Endothelial cell of umbilical vein (primary cell): ENCODE data around the gene GPR183. TPM values are rescaled to one million over a fixed set of nuclear protein-coding genes. Genes with fewer than 3 reads are reported as not detected.

ENCODE experiments used
- BruUV-seq: library from RNA; stranded (reverse); fragments of 400-500 nt; replicated peaks from 2 replicates; lab custom pipeline; 2021; lab: Mats Ljungman, UMichigan
- CTCF ChIA-PET: fragments of 300-600, 350-600 bp; sonication (Branson Sonifier 250); formaldehyde crosslinking; loops from one replicate; lab custom pipeline; 2021; ENCODE audit warnings: antibody characterized with exemption, inconsistent platforms; lab: Charles Lee
- POLR2A ChIA-PET: fragments of 300-600, 350-600 bp; sonication (Branson Sonifier 250); formaldehyde crosslinking; loops from one replicate; lab custom pipeline; 2021; ENCODE audit warnings: antibody characterized with exemption, inconsistent platforms; lab: Charles Lee
- DNase-seq: peaks from one replicate; pipeline ENCODE4 v3.0.0-alpha.2; 2011; ENCODE audit warnings: low read depth, low spot score
- FAIRE-seq: peaks from 2 replicates; lab custom pipeline; 2011; peaks lifted over from hg19 to GRCh38; lab: Jason Lieb, UNC
- H2AFZ ChIP-seq: 2 replicates; pipeline ENCODE4 v1.6.0; 2012; ENCODE audit warnings: low read depth, low read length, control low read depth, inconsistent platforms
- H3K27ac ChIP-seq: 2 replicates; pipeline ENCODE4 v1.5.1; 2011; ENCODE audit warnings: low read depth, mild to moderate bottlenecking, control low read depth, low read length, moderate library complexity; ENCODE audit not compliant: insufficient read depth
- H3K27me3 ChIP-seq, 2 experiments: 2 replicates each; pipeline versions ENCODE4 v1.6.0 to v1.6.1; 2011; ENCODE audit warnings: low read length in 2 of 2, mixed read lengths in 1 of 2; ENCODE audit not compliant: control insufficient read depth in 2 of 2, insufficient read depth in 2 of 2
- H3K36me3 ChIP-seq, 2 experiments: 2 replicates in 1 of 2; 3 replicates in 1 of 2; pipeline ENCODE4 v1.5.1; 2011; ENCODE audit warnings: low read length in 2 of 2, mild to moderate bottlenecking in 1 of 2, moderate library complexity in 1 of 2; ENCODE audit not compliant: control insufficient read depth in 2 of 2, insufficient read depth in 2 of 2; ENCODE audit errors: extremely low read depth in 1 of 2
- H3K4me1 ChIP-seq: 3 replicates; pipeline ENCODE4 v1.5.1; 2011; ENCODE audit warnings: mild to moderate bottlenecking, low read length; ENCODE audit not compliant: control insufficient read depth, insufficient read depth; ENCODE audit errors: extremely low read depth
- H3K4me2 ChIP-seq: 2 replicates; pipeline ENCODE4 v1.6.1; 2011; ENCODE audit warnings: low read length, control low read depth, mixed read lengths; ENCODE audit not compliant: insufficient read depth
- H3K4me3 ChIP-seq, 3 experiments: fragments of 200-600 bp in 1 of 3; sonication (generic), shearing (Covaris generic) in 1 of 3; replicated peaks in 1 of 3; 2 replicates each; pipeline ENCODE4 v1.5.1; 2011 to 2016; ENCODE audit warnings: control low read depth in 3 of 3, low read length in 3 of 3, mild to moderate bottlenecking in 2 of 3, inconsistent platforms in 1 of 3, low read depth in 1 of 3, moderate library complexity in 1 of 3; ENCODE audit not compliant: insufficient read depth in 1 of 3
- H3K79me2 ChIP-seq: 2 replicates; pipeline ENCODE4 v1.6.0; 2012; ENCODE audit warnings: low read length, inconsistent platforms; ENCODE audit not compliant: control insufficient read depth, insufficient read depth
- H3K9ac ChIP-seq: replicated peaks from 2 replicates; pipeline ENCODE3; 2011; ENCODE audit warnings: low read length, control low read depth; ENCODE audit not compliant: insufficient read depth; ENCODE audit errors: extremely low read depth
- H3K9me1 ChIP-seq: replicated peaks from 3 replicates; pipeline ENCODE4 v1.6.0; 2011; ENCODE audit warnings: mild to moderate bottlenecking, low read length; ENCODE audit not compliant: control insufficient read depth, insufficient read depth; ENCODE audit errors: extremely low read depth
- H3K9me3 ChIP-seq: replicated peaks from 2 replicates; pipeline ENCODE4 v1.5.1; 2012; ENCODE audit warnings: low read length, inconsistent platforms; ENCODE audit not compliant: control insufficient read depth, insufficient read depth
- H4K20me1 ChIP-seq: replicated peaks from 2 replicates; pipeline ENCODE3; 2011; ENCODE audit warnings: mild to moderate bottlenecking, low read length; ENCODE audit not compliant: control insufficient read depth, insufficient read depth; ENCODE audit errors: extremely low read depth
- EZH2 ChIP-seq: IDR thresholded peaks from 2 replicates; pipeline ENCODE4 v1.6.1; 2012; ENCODE audit warnings: borderline replicate concordance, low read depth, mild to moderate bottlenecking, moderate library complexity, low read length, inconsistent platforms; ENCODE audit not compliant: severe bottlenecking
- FOS ChIP-seq: IDR thresholded peaks from 2 replicates; pipeline ENCODE4 v1.6.1; 2011; ENCODE audit warnings: mild to moderate bottlenecking, low read length, moderate library complexity, borderline replicate concordance; ENCODE audit not compliant: insufficient read depth
- GATA2 ChIP-seq: IDR thresholded peaks from 2 replicates; pipeline ENCODE4 v1.7.0; 2011; ENCODE audit warnings: low read depth, mild to moderate bottlenecking, moderate library complexity, mixed read lengths, low read length; ENCODE audit not compliant: insufficient read length, insufficient read depth
- JUN ChIP-seq: IDR thresholded peaks from 2 replicates; pipeline ENCODE4 v1.6.1; 2011; ENCODE audit warnings: borderline replicate concordance, low read depth; ENCODE audit not compliant: insufficient read length, insufficient read depth
- MYC ChIP-seq: IDR thresholded peaks from one replicate; pipeline ENCODE4 v1.6.1; 2011; ENCODE audit warnings: mild to moderate bottlenecking, low read depth, low read length
- POLR2A ChIP-seq: IDR thresholded peaks from 2 replicates; pipeline ENCODE4 v1.6.1; 2012; ENCODE audit warnings: low read depth, mild to moderate bottlenecking, control low read depth, low read length
- POLR2AphosphoS5 ChIP-seq: IDR thresholded peaks from 2 replicates; pipeline ENCODE4 v1.6.1; 2012; ENCODE audit warnings: low read depth, mild to moderate bottlenecking, control low read depth, low read length, moderate library complexity; ENCODE audit not compliant: insufficient read depth
- dilution Hi-C: fragments of 300-500 bp; cut with MboI; formaldehyde crosslinking; loops from one replicate; pipeline ENCODE4 v1.15.0; 2019; ENCODE audit warnings: low sequenced_read_pairs; ENCODE audit not compliant: extremely low pct_ligation_motif_present
- intact Hi-C: fragments of 100-400 bp; cut with micrococcal nuclease; formaldehyde crosslinking; loops from one replicate; pipeline ENCODE4 v1.10.0; 2022
- polyA plus RNA-seq, 4 experiments: library from polyadenylated mRNA; depleted of rRNA in 3 of 4; stranded (reverse) in 3 of 4; unstranded in 1 of 4; fragments of >200 nt; gene quantifications; 2 replicates each; pipeline versions ENCODE4 v1.2.1 to v1.2.3, GENCODE V29; 2011 to 2012; ENCODE audit warnings: missing spikeins in 1 of 4
- total RNA-seq: library from RNA; stranded (reverse); gene quantifications from 2 replicates; pipeline ENCODE4 v1.2.3, GENCODE V29; 2021
- TF ChIP-seq, protein P1 (sequence below), 2 donors: IDR thresholded peaks; 1 replicate in 1 of 2; 2 replicates in 1 of 2; pipeline ENCODE4 v1.5.1; 2011; ENCODE audit warnings: low read length in 2 of 2, mild to moderate bottlenecking in 2 of 2, moderate library complexity in 2 of 2, control low read depth in 1 of 2, inconsistent platforms in 1 of 2, low read depth in 1 of 2; ENCODE audit not compliant: insufficient read depth in 1 of 2; ENCODE audit errors: extremely low read depth in 1 of 2
- TF ChIP-seq, protein P2 (sequence below): IDR thresholded peaks from 2 replicates; pipeline ENCODE4 v1.6.1; 2011; ENCODE audit not compliant: insufficient read depth, insufficient read length

GPR183 gene
- total and polyA plus RNA-seq, 2 donors (not counting 3 experiments of a cell fraction or from before 2014, with no cell fraction given) = 0.23 TPM; not detected in 1

DNA sequence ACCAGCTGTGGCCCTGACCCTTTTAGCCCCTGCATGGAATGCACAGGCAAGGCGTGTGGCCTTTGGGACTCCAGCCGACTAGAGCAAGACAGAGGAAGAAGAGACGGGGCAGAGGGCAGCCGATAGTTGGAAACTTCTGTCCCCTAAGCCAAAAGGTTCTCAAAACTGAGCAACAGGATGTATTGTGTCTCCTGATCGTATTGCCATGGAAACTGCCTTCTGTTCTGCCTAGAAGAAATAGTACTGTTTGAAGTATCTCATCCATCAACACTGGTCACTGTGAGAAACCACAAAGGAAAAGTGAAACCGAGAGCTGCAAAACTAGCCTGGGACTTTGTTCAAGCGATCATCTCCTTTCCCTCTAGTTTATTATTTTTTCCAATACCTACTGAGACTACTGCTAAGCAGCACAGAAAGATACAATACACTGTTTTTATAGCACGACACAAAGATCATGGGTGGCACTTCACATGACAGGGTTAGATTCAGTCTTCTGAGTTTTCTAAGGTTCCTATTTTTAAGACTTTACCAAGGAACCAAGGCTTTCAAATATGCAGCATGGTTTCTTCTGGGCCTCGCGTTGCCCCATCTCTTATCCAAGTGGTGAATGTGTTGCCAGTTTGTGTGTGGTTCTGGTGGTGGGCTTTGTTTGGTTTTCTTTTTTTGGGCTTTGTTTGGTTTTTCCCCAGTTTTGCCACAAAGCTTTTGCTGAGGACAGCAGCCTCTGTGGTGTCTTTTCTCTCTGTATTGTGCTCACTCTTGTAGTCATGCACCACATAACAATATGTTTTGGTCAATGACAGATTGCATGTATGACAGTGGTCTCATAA, 49.3 kb upstream of the GPR183 start:
- TSS peak; percentile 82 for BruUV-seq
- H3K9ac ChIP-seq = peak overlapping the region; percentile 86
- H3K36me3 ChIP-seq = peaks cover 0 to 4% of the 10 kb centered on the region in 2 experiments
- H4K20me1 ChIP-seq = no peaks in the 10 kb centered on the region
- peaks cover 24% of the 10 kb centered on the region for H3K4me1 ChIP-seq
- no peaks in the 10 kb centered on the region for H3K79me2 ChIP-seq
- TF ChIP-seq MYC (no peak), JUN (peak; percentile 39)
- peak overlapping the region; percentile 69 for H3K4me2 ChIP-seq
- H3K27me3 ChIP-seq = no peaks in the 10 kb centered on the region
- peak overlapping the region; percentile 97 for H3K27ac ChIP-seq
- H3K9me1 ChIP-seq = no peaks in the 10 kb centered on the region
- DNase-seq (peak; percentile 94), FAIRE-seq (peak; percentile 83)
- intact Hi-C loops (loop anchor here (1.0 to 2.0 kb wide), 5 partner anchors 35 to 155 kb away; no protein-coding TSS in a partner anchor), dilution Hi-C loops (no loop called here)
- H2AFZ ChIP-seq = no peak overlapping the region
- ChIA-PET POLR2A (no interaction called here), CTCF (interaction anchor here (1.0 to 2.0 kb wide), 5 partner anchors 11 to 87 kb away, joined by 3 to 15 read pairs (median 3); no protein-coding TSS in a partner anchor)
- H3K9me3 ChIP-seq = no peaks in the 10 kb centered on the region
- H3K4me3 ChIP-seq = peak overlapping the region in 1 of 3 experiments; percentile 15

DNA sequence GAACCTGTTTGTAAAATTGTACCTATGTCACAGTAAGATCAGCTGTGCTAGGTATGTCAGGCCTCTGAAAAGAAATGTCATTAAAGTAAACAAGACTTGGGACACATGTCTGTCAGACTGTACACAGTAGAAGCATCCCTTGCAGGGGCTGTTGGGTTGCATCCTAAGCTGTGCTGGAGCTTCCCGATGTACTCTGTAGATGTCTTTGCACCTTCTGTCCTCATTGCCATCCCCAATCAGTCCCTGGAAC, 48.7 kb upstream of the GPR183 start:
- dilution Hi-C loops (no loop called here), intact Hi-C loops (loop anchor here (1.0 to 2.0 kb wide), 2 partner anchors 35 to 87 kb away; no protein-coding TSS in a partner anchor)
- Histone ChIP-seq H3K36me3 (peaks cover 0 to 4% of the 10 kb centered on the region in 2 experiments), H3K9me3 (no peaks in the 10 kb centered on the region), H2AFZ (no peak overlapping the region), H3K4me1 (peaks cover 24% of the 10 kb centered on the region), H3K4me3 (peak overlapping the region in 1 of 3 experiments; percentile 15), H3K27me3 (no peaks in the 10 kb centered on the region), H3K27ac (peak overlapping the region; percentile 97), H3K79me2 (no peaks in the 10 kb centered on the region), H4K20me1 (no peaks in the 10 kb centered on the region), H3K9ac (peak overlapping the region; percentile 86), H3K9me1 (no peaks in the 10 kb centered on the region), H3K4me2 (peak overlapping the region; percentile 69)
- FAIRE-seq (no peak), DNase-seq (no peak)
- no TSS peak for BruUV-seq
- TF ChIP-seq FOS (no peak), POLR2A (no peak), JUN (no peak), GATA2 (no peak), MYC (no peak), POLR2AphosphoS5 (no peak), EZH2 (no peak)
- TF ChIP-seq, protein P1, sequence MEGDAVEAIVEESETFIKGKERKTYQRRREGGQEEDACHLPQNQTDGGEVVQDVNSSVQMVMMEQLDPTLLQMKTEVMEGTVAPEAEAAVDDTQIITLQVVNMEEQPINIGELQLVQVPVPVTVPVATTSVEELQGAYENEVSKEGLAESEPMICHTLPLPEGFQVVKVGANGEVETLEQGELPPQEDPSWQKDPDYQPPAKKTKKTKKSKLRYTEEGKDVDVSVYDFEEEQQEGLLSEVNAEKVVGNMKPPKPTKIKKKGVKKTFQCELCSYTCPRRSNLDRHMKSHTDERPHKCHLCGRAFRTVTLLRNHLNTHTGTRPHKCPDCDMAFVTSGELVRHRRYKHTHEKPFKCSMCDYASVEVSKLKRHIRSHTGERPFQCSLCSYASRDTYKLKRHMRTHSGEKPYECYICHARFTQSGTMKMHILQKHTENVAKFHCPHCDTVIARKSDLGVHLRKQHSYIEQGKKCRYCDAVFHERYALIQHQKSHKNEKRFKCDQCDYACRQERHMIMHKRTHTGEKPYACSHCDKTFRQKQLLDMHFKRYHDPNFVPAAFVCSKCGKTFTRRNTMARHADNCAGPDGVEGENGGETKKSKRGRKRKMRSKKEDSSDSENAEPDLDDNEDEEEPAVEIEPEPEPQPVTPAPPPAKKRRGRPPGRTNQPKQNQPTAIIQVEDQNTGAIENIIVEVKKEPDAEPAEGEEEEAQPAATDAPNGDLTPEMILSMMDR (IDR thresholded peaks at IDR 0.05; ENCODE audit: extremely low read depth in 1 of 2, insufficient read depth in 1 of 2, low read depth in 1 of 2, low read length in 2 of 2) = no peak
- TF ChIP-seq, protein P2, sequence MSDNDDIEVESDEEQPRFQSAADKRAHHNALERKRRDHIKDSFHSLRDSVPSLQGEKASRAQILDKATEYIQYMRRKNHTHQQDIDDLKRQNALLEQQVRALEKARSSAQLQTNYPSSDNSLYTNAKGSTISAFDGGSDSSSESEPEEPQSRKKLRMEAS = no peak
- CTCF ChIA-PET = interaction anchor here (1.0 to 2.0 kb wide), 3 partner anchors 11 to 86 kb away, joined by 3 to 15 read pairs (median 3); no protein-coding TSS in a partner anchor
- POLR2A ChIA-PET = no interaction called here
